ENCODE data around the gene METTL22.

Gene METTL22

DNA sequence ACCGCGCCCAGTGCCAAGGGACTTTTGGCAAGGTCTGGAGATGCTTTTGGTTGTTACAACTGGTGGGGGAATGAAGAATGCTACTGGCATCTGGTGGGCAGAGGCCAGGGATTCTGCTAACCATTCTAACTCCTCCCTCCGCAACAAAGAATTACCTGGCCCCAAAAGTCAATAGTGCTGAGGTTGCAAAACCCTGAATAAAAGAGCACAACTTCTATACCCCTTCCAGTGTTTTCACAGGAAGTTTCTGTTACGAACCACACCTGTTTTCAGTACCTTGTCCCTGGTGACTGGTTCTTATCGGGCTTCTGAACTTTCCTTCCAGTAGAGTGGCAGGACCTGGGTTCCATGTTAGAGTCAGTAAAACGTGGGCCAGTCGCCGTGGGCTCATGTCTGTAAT is 70.2 kb downstream of the METTL22 start:
- DNase-seq (ENCODE audit: low read depth in 2 of 2), result no peak

DNA sequence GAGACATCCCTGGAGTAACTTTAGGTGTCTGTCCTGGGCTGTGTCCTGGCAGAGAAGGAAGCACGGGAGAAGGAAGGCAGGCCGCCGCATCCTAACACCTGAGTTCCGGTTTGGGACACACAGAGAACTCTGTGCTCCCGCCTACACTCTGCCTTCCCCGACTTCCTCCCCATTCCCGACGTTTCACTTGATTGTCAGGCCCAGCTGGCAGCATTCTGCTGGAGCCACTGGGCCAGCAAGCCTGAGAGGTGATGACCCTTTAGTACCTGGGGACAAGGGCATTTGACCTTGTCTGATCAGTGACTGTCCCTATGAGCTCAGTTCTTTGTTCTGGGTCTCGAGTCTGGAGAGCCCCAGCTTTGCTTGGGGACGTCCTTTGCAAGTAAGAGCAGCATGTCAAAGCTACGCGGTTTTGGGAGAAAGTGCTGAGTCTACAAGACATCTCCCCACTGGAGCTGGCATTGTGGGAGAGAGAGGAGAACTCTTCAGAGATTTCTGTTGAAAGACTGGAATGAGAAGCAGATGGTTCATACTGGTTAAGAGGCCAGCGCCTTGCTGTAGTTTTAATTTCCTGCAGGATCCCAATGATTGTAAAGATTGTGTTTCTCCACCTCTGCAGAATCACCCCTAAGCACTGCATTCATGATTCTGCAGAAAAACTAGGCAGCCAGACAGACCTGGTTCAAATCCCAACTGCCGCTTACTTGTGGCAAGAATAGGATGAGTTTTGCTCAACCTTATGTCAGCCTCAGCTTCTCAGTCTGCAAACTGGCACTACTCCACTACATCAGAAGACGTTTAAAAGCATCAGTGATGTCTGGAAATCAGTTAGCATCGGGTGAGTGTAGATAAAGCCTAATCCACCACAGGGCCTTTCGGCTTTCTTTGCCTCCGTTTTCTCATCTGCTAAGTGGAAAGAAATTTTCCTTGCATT is 73.6 kb downstream of the METTL22 start:
- no peak for DNase-seq (ENCODE audit: low read depth in 2 of 2)

GRCh38 chr16:8696880-8697279 is 75.4 kb downstream of the METTL22 start:
- DNase-seq (ENCODE audit: low read depth in 2 of 2), result no peak

- no peak for DNase-seq (ENCODE audit: low read depth in 2 of 2)
These were observed 76.5 kb downstream of the METTL22 start for GRCh38 chr16:8697965-8698364.
